NCI-H526 treated with DMSO at 0.1 percent for 48 hours (cell line): ENCODE measurements around the gene GPBP1L1.
"Not testable (repeated sequence)": the region's sequence is repeated elsewhere in the genome, so short reads cannot be mapped to it uniquely, and the experiment has no call there.

ENCODE experiments used
- DNase-seq: peaks from one replicate; lab custom pipeline; 2025; lab: John Stamatoyannopoulos, UW

Gene GPBP1L1

GRCh38 chr1:45640293-45640692 lies 46.0 kb downstream of the GPBP1L1 start:
- no peak for DNase-seq

DNA sequence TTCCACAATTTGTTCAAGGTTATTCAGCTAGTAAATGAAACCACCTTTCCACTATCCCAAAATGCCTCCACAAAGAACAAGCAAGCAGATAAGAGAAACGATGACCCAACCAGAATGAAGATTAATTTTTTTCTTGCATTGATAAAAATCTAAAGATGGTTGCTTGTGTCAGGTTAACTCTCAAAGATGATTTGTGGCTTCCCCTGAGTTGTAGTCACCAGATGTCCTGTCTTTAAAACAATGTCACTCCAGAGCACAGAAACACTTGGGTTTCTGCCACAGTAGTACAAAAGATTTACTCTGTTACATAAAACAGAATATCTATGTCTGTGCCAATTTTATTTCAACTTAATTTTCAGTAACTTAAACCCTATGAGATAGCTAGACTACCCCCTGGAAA lies 51.1 kb downstream of the GPBP1L1 start:
- no peak for DNase-seq

DNA sequence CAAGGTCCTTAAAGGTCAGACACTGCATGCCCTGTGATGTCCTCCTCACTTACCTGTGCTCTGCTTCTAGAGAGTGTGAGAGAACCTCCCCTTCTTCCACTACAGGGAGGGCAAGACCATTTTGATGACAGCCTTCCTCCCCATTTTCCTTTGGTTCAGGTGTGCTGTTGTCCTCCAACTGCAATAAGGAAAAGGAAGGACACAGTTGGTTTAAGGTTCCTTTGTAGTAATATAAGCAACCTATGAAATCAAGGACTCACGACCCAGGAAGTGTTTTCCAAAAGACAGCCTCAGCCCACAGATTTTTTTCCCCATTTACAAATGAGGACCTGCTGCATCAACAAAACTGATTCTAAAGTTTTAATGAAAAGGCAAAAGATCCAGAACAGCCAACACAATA lies 55.9 kb downstream of the GPBP1L1 start:
- no peak for DNase-seq

GRCh38 chr1:45629035-45629434 lies 57.3 kb downstream of the GPBP1L1 start:
- no peak for DNase-seq

DNA sequence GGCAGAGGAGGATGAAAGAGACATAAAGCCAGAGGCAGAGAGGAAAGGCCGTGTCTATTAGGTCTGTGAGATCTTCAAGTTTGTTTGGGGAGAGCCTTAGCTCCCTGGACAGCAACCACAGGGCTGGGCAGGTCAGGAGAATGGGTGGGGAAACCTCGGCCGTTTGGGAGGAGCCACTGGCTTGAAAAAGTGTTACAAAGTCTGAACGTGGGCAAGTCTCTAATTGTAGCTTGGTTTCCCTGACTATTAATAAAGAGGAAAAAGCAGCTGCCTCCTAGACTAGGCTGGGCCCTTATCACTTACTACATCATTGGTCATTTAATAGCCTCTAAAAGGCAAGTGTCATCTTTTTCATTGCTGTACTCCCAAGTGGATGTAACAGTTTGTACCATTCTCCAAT lies 62.4 kb downstream of the GPBP1L1 start, which contains the start of gene CCDC17:
TSS of gene CCDC17 (minus strand) at position 83 of the 400 bp plus-strand sequence. CDS start 145 bp downstream, outside the sequence.
- no peak for DNase-seq

GRCh38 chr1:45622524-45623394 lies 63.6 kb downstream of the GPBP1L1 start:
- no peak for DNase-seq

GRCh38 chr1:45621895-45622523 lies 64.3 kb downstream of the GPBP1L1 start:
- no peak for DNase-seq

GRCh38 chr1:45621501-45621836 lies 64.9 kb downstream of the GPBP1L1 start:
- no peak for DNase-seq

DNA sequence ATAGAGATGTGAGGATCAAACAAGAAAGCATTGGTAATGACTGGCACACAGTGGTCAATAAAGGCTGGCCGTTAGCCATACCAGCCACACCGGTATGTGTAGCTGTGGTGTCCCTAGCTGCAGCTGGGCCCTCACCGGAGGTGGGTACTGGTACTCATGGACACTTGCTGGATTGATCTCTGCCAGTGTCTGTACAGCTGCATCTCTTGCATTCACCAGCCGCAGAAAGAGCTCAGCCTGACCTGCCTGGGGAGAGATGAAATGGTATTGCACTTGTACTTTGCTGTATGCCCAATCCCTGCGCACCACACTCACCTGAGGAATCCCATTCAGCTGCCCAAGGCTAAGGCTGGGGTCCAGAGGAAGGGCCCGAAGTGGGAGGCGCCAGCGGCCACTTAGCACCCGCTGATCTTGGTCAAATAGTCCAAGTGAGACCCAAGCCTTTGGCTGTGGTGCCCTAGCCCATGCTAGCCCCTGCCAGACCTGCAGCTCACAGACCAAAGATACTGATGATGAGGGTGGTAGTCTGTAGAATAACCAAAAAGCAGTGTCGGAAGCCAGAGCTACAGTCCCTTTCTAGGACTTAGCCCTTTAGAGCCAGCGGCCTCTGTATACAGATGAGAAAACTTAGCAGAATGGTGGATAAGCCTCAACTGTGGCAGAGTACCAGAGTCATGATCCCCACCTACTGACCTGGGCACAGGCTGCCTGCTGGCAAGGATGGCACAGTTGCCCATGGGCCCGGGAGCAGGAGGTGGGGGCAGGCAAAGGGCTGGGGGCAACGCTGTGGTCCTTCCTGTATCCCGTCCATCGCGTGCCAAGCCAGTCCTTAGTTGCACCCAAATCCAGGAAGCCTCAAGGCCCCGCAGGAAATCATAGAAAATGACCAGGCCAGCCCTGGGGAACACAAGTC lies 65.5 kb downstream of the GPBP1L1 start:
- no peak for DNase-seq

DNA sequence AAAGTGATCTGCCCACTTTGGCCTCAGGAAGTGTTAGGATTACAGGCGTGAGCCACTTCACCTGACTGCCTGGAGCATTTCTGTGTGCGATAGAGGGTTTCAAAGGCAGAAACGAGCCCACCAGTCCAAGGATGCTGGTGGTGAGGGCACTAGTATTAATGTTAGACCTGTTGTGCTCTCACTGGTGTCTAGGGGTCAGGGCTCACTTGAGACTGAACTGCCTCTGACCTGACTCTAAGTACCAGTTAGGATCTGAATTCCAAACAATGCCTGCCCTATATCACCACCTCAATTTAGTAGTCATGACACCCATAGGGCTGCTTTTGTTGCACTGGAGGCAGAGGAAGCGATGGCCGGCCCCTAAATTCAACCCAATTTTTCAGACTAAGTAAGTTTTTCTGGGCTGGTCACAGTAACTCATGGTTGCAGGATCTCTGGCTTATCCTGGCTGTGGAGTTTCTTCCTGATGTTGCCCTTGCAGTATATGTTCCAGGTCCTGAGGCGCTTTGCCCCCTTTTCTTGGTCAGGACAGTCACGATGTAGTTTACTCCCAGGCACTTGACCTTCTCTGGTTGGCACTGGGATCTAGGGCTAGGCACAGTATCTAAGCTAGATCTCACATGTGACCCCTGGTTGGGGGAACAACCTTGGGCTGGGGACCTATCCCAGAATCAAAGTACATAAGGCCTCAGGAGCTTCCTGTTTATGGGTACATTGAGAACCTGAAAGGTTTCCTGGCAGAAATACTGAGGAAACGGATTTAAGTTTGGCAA lies 67.0 kb downstream of the GPBP1L1 start:
- no peak for DNase-seq

DNA sequence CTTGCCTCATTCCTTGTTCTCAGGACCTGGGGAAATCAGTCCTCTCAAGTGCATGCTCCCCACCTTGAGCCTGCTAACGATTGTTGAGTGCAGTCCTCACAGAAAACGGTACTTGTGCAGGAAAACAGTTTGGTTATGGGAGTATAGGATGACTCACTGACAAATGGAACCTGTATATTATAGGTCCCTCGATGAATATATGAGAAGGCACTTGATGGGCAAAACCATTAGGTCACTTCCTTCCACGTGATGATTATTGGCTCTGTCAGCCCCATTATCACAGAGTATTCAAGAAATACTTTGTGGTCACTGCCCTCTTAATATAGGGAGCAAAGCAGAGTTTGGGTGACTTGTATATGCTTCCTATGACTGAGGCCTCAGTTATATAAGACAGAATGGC lies 68.7 kb downstream of the GPBP1L1 start:
- DNase-seq: no peak

GRCh38 chr1:45615885-45616284 lies 70.4 kb downstream of the GPBP1L1 start:
- peak; percentile 81 for DNase-seq

DNA sequence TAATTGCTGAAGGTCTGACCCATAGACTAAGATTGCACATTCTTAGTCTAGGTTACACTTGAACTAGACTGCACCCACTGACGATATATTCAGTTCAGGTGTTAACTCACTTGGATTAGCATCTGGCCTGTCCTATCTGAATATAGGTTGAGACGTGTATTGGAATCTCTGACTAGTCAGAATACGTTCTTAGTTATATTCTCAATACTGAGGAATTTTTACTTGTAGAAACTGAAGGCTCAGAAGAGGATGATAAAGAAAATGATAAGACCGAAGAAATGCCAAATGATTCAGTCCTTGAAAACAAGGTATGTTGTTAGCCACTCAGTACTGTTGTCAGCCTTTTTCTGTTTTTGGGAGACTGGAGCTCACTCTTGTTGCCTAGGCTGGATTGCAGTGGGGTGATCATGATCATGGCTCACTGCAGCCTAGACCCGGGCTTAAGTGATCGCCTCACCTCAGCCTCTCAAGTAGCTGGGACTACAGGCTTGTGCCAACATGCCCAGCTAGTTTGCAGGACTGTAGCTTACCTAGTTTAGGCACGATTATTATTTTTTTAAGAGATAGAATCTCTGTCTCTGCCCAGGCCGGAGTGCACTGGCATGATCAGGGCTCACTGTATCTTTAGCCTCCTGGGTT lies 73.3 kb downstream of the GPBP1L1 start:
- DNase-seq: no peak

GRCh38 chr1:45610589-45611226 lies 75.6 kb downstream of the GPBP1L1 start:
- DNase-seq: no peak

GRCh38 chr1:45608175-45609156 lies 77.9 kb downstream of the GPBP1L1 start:
- DNase-seq: no peak

DNA sequence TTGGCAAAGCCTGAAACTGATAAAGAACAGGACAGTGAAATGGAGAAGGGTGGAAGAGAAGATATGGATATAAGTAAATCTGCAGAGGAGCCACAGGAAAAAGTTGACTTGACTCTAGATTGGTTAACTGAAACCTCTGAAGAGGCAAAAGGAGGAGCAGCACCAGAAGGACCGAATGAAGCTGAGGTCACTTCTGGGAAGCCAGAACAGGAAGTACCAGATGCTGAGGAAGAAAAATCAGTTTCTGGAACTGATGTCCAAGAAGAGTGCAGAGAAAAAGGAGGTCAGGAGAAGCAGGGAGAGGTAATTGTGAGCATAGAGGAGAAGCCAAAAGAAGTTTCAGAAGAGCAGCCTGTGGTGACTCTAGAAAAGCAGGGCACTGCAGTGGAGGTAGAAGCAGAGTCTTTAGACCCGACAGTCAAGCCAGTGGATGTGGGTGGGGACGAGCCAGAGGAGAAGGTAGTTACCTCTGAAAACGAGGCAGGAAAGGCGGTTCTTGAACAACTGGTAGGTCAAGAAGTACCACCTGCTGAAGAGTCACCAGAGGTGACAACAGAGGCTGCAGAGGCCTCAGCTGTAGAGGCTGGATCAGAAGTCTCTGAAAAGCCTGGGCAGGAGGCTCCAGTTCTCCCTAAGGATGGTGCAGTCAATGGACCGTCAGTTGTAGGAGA lies 78.8 kb downstream of the GPBP1L1 start:
- no peak for DNase-seq

DNA sequence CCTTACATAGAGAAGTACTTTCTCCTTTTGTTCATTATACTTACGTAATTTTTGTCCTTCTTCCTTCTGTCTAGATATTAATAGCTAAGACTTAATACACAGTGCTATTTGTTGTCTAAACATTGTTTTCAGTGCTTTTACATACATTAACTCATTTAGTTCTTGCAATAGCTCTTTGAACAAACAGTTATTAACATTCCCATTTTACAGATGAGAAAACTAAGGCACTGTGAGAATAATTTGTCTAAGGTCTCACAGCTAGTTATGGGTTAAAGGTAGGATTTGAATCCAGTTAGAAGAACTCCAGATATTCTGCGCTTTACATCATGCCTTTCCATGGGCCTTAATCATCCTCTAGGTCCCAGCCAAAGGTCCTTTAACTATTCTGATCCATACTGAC lies 82.1 kb downstream of the GPBP1L1 start:
- no peak for DNase-seq

- DNase-seq: not testable (repeated sequence)
Observed at GRCh38 chr1:45596765-45597164, 89.6 kb downstream of the GPBP1L1 start.

GRCh38 chr1:45594412-45594811 lies 91.9 kb downstream of the GPBP1L1 start:
- DNase-seq: no peak
